B cell (primary cell): ENCODE data around the gene DOCK3. TPM values are rescaled to one million over a fixed set of nuclear protein-coding genes. Genes with fewer than 3 reads are reported as not detected.

Experiments
- ATAC-seq: fragments of 200-7000 bp; cut with Tn5 transposase; one replicate; pipeline ENCODE4 v1.10.0; 2021; ENCODE audit warnings: low read depth, mild to moderate bottlenecking, moderate number of reproducible peaks, moderate library complexity
- CTCF ChIA-PET: fragments of 350-600 bp; sonication (Branson Sonifier 250); formaldehyde crosslinking; loops from one replicate; lab custom pipeline; 2021; ENCODE audit warnings: antibody characterized with exemption, inconsistent platforms; lab: Charles Lee
- POLR2A ChIA-PET: fragments of 350-600 bp; sonication (Branson Sonifier 250); formaldehyde crosslinking; loops from one replicate; lab custom pipeline; 2021; ENCODE audit warnings: antibody characterized with exemption; lab: Charles Lee
- DNase-seq: peaks from one replicate; pipeline ENCODE4 v3.0.0; 2013
- H2AFZ ChIP-seq: 2 replicates; pipeline ENCODE4 v1.6.1; 2012; ENCODE audit warnings: mild to moderate bottlenecking, low read depth, low read length; ENCODE audit not compliant: insufficient read depth, poor library complexity, severe bottlenecking
- H3K27ac ChIP-seq, 2 donors: 1 replicate in 1 of 2; 2 replicates in 1 of 2; pipeline ENCODE4 v1.5.1; 2012 to 2013; ENCODE audit warnings: low read length in 2 of 2, mild to moderate bottlenecking in 2 of 2, moderate library complexity in 1 of 2
- H3K27me3 ChIP-seq, 4 experiments: fragments of 200-600 bp in 1 of 4; sonication (generic) in 1 of 4; replicated peaks in 1 of 4; 1 replicate in 2 of 4; 2 replicates in 2 of 4; pipeline versions ENCODE4 v1.6.1 to v1.7.0; 2013 to 2016; ENCODE audit warnings: low read length in 3 of 4, mild to moderate bottlenecking in 2 of 4, mixed read lengths in 1 of 4, moderate library complexity in 1 of 4; ENCODE audit not compliant: insufficient read depth in 4 of 4, control insufficient read depth in 3 of 4; ENCODE audit errors: control extremely low read depth in 1 of 4
- H3K36me3 ChIP-seq, 2 experiments: replicated peaks in 1 of 2; 1 replicate in 1 of 2; 2 replicates in 1 of 2; pipeline versions ENCODE4 v1.6.1 to v1.7.1; 2013; ENCODE audit warnings: low read length in 1 of 2; ENCODE audit not compliant: insufficient read depth in 2 of 2, control insufficient read depth in 1 of 2; ENCODE audit errors: control extremely low read depth in 1 of 2, extremely low read depth in 1 of 2
- H3K4me1 ChIP-seq, 2 donors: fragments of 200-600 bp in 1 of 2; sonication (generic) in 1 of 2; 1 replicate in 1 of 2; 2 replicates in 1 of 2; pipeline versions ENCODE4 v1.5.1 to v1.6.1; 2013 to 2017; ENCODE audit warnings: low read length in 2 of 2; ENCODE audit not compliant: control insufficient read depth in 2 of 2, insufficient read depth in 2 of 2
- H3K4me2 ChIP-seq: replicated peaks from 2 replicates; pipeline ENCODE3; 2012; ENCODE audit warnings: mild to moderate bottlenecking, low read depth, low read length; ENCODE audit not compliant: poor library complexity, severe bottlenecking
- H3K4me3 ChIP-seq, 5 experiments: fragments of 200-600 bp in 1 of 5; sonication (generic) in 1 of 5; 1 replicate in 3 of 5; 2 replicates in 2 of 5; pipeline versions ENCODE4 v1.5.1 to v1.7.0; 2011 to 2016; ENCODE audit warnings: low read length in 4 of 5, mild to moderate bottlenecking in 4 of 5, low read depth in 2 of 5, control low read depth in 1 of 5, moderate library complexity in 1 of 5; ENCODE audit not compliant: insufficient read depth in 1 of 5; ENCODE audit errors: control extremely low read depth in 1 of 5, extremely low read depth in 1 of 5
- H3K79me2 ChIP-seq: fragments of 200-600 bp; sonication (generic); one replicate; pipeline ENCODE4 v1.6.0; 2016; ENCODE audit warnings: low read length; ENCODE audit not compliant: control insufficient read depth, insufficient read depth
- H3K9ac ChIP-seq: fragments of 200-600 bp; sonication (generic); 2 replicates; pipeline ENCODE4 v1.6.1; 2017; ENCODE audit warnings: mild to moderate bottlenecking, low read length, moderate library complexity
- H3K9me3 ChIP-seq, 3 donors: one replicate each; pipeline versions ENCODE4 v1.6.1 to v1.7.1; 2013; ENCODE audit warnings: low read length in 2 of 3; ENCODE audit not compliant: control insufficient read depth in 2 of 3, insufficient read depth in 1 of 3; ENCODE audit errors: control extremely low read depth in 1 of 3
- H4K20me1 ChIP-seq: 2 replicates; pipeline ENCODE4 v1.6.0; 2012; ENCODE audit warnings: mild to moderate bottlenecking, low read length; ENCODE audit not compliant: insufficient read depth, control insufficient read depth, poor library complexity, severe bottlenecking
- H3K27ac Mint-ChIP-seq: one replicate; pipeline ENCODE4 v1.8.0; 2021; ENCODE audit warnings: mixed read lengths
- H3K27me3 Mint-ChIP-seq: one replicate; pipeline ENCODE4 v1.8.0; 2021; ENCODE audit warnings: mixed read lengths
- H3K4me1 Mint-ChIP-seq: one replicate; pipeline ENCODE4 v1.8.0; 2021; ENCODE audit warnings: mixed read lengths
- H3K4me3 Mint-ChIP-seq: one replicate; pipeline ENCODE4 v1.8.0; 2021; ENCODE audit warnings: mixed read lengths
- H3K9me3 Mint-ChIP-seq: one replicate; pipeline ENCODE4 v1.8.0; 2022; ENCODE audit warnings: mixed read lengths; ENCODE audit not compliant: insufficient read depth
- EZH2 ChIP-seq: IDR thresholded peaks from 2 replicates; pipeline ENCODE4 v1.6.1; 2012; ENCODE audit warnings: borderline replicate concordance, low read depth, mild to moderate bottlenecking, moderate library complexity, low read length; ENCODE audit not compliant: insufficient read depth, poor library complexity, severe bottlenecking
- WGBS: methylation state at CpG from one replicate; pipeline ENCODE4 v1.1.5; 2013; ENCODE audit warnings: missing lambda C conversion rate; ENCODE audit not compliant: insufficient coverage; 5-methylcytosine and 5-hydroxymethylcytosine counted together
- intact Hi-C: fragments of 100-400 bp; cut with micrococcal nuclease; formaldehyde crosslinking; loops from one replicate; pipeline ENCODE4 v1.10.0; 2022
- polyA plus RNA-seq: library from polyadenylated mRNA; depleted of rRNA; stranded (reverse); fragments of >200 nt; gene quantifications from 2 replicates; pipeline ENCODE4 v1.2.3, GENCODE V29; 2012
- total RNA-seq, 2 donors: library from RNA; stranded (reverse); fragments of 120-200 nt in 1 of 2; gene quantifications; 1 replicate in 1 of 2; 2 replicates in 1 of 2; pipeline versions ENCODE4 v1.2.3 to v1.2.4, GENCODE V29; 2013 to 2022
- TF ChIP-seq, protein P1 (sequence below): fragments of 200-600 bp; IDR thresholded peaks from one replicate; pipeline ENCODE4 v1.8.0; 2022; ENCODE audit warnings: antibody characterized with exemption, mild to moderate bottlenecking

DOCK3 gene
- total and polyA plus RNA-seq, 2 donors (not counting 1 experiment from before 2014, with no cell fraction given), result 0.06 to 0.30 TPM

- Histone ChIP-seq H2AFZ (no peak overlapping the region), H3K79me2 (no peaks in the 10 kb centered on the region), H3K9me3 (no peaks in the 10 kb centered on the region), H3K4me3 (no peak overlapping the region), H3K36me3 (no peaks in the 10 kb centered on the region), H3K27me3 (peaks cover 0 to 3% (median 0%) of the 10 kb centered on the region in 4 experiments), H4K20me1 (no peaks in the 10 kb centered on the region), H3K9ac (no peak overlapping the region), H3K4me1 (no peaks in the 10 kb centered on the region), H3K27ac (no peak overlapping the region), H3K4me2 (no peak overlapping the region)
- CTCF ChIA-PET, result no interaction called here
- ATAC-seq (no peak), DNase-seq (no peak)
- no CpG with 5 or more reads among the region's 1 CpG for WGBS
- TF ChIP-seq EZH2, result no peak
- TF ChIP-seq, protein P1, sequence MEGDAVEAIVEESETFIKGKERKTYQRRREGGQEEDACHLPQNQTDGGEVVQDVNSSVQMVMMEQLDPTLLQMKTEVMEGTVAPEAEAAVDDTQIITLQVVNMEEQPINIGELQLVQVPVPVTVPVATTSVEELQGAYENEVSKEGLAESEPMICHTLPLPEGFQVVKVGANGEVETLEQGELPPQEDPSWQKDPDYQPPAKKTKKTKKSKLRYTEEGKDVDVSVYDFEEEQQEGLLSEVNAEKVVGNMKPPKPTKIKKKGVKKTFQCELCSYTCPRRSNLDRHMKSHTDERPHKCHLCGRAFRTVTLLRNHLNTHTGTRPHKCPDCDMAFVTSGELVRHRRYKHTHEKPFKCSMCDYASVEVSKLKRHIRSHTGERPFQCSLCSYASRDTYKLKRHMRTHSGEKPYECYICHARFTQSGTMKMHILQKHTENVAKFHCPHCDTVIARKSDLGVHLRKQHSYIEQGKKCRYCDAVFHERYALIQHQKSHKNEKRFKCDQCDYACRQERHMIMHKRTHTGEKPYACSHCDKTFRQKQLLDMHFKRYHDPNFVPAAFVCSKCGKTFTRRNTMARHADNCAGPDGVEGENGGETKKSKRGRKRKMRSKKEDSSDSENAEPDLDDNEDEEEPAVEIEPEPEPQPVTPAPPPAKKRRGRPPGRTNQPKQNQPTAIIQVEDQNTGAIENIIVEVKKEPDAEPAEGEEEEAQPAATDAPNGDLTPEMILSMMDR, result no peak
- POLR2A ChIA-PET, result no interaction called here
- H3K9me3 Mint-ChIP-seq, result no peaks in the 10 kb centered on the region
- H3K27ac Mint-ChIP-seq, result no peak overlapping the region
- no peak overlapping the region for H3K4me3 Mint-ChIP-seq
- H3K27me3 Mint-ChIP-seq, result peaks cover 8% of the 10 kb centered on the region
- H3K4me1 Mint-ChIP-seq, result no peaks in the 10 kb centered on the region
- intact Hi-C loops, result no loop called here
Observed at GRCh38 chr3:51224283-51224682, 549.6 kb downstream of the DOCK3 start.

GRCh38 chr3:51224843-51225242 lies 550.1 kb downstream of the DOCK3 start:
- POLR2A ChIA-PET, result no interaction called here
- Histone ChIP-seq H3K27me3 (peaks cover 0 to 3% (median 0%) of the 10 kb centered on the region in 4 experiments), H3K9me3 (no peaks in the 10 kb centered on the region), H4K20me1 (no peaks in the 10 kb centered on the region), H3K27ac (no peak overlapping the region), H3K36me3 (no peaks in the 10 kb centered on the region), H3K79me2 (no peaks in the 10 kb centered on the region), H3K4me3 (no peak overlapping the region), H2AFZ (no peak overlapping the region), H3K4me2 (no peak overlapping the region), H3K4me1 (no peaks in the 10 kb centered on the region), H3K9ac (no peak overlapping the region)
- DNase-seq (no peak), ATAC-seq (no peak)
- WGBS, result no CpG with 5 or more reads among the region's 1 CpG
- TF ChIP-seq, protein P1, result no peak
- no peak for TF ChIP-seq EZH2
- intact Hi-C loops, result no loop called here
- Mint-ChIP-seq H3K4me3 (no peak overlapping the region), H3K27ac (no peak overlapping the region), H3K9me3 (no peaks in the 10 kb centered on the region), H3K27me3 (peaks cover 6% of the 10 kb centered on the region), H3K4me1 (no peaks in the 10 kb centered on the region)
- CTCF ChIA-PET, result no interaction called here
